Right lobe of liver (tissue), 4 donors: Measurements from ENCODE around the gene AFP.

Experiments
- POLR2A ChIP-seq: fragments of 450-650 bp; IDR thresholded peaks from one replicate; pipeline ENCODE4 v1.6.1; 2017; ENCODE audit warnings: antibody characterized with exemption, mild to moderate bottlenecking
- TF ChIP-seq, protein P1 (sequence below), 4 donors: fragments of 200-600 bp in 3 of 4; fragments of 450-650 bp in 1 of 4; IDR thresholded peaks; one replicate each; pipeline versions ENCODE4 v1.5.1 to v1.8.0; 2016 to 2022; ENCODE audit warnings: antibody characterized with exemption in 4 of 4, mild to moderate bottlenecking in 2 of 4
- donor health status: DM: no; HTN: no; CAD: no.
- donor health status: DM: no; HTN: no; CAD: no.
- donor health status: DM: no; HTN: yes; CAD: no.

DNA sequence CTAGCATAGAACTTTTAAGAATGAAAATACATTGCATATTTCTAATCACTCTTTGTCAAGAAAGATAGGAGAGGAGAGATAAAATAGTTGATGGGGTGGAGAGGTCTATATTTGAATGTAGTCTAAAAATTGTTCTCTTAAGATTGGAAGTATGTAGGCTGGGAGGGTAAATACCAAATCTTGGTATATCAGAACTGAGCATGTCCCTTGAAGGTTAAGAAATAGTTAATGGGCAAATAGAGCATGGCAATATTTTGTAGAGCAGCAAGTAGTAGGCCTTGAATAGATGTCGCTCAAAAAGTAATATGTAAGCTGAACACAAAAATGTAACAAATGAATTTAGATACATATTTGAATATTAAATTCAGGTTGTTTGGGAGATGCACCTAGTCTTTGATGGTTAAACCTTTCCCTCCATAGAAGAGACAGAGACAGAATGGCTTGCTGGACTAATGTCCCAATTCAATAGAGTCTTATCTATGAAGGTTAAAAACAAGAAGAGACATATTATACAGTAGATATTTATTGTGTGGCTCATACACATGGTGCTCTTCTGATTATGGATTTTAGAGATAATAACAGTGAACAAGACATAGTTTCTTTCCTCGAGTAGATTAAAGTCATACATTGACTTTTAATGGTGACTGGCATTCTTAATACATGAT lies 19.5 kb upstream of the AFP start:
- TF ChIP-seq, protein P1, sequence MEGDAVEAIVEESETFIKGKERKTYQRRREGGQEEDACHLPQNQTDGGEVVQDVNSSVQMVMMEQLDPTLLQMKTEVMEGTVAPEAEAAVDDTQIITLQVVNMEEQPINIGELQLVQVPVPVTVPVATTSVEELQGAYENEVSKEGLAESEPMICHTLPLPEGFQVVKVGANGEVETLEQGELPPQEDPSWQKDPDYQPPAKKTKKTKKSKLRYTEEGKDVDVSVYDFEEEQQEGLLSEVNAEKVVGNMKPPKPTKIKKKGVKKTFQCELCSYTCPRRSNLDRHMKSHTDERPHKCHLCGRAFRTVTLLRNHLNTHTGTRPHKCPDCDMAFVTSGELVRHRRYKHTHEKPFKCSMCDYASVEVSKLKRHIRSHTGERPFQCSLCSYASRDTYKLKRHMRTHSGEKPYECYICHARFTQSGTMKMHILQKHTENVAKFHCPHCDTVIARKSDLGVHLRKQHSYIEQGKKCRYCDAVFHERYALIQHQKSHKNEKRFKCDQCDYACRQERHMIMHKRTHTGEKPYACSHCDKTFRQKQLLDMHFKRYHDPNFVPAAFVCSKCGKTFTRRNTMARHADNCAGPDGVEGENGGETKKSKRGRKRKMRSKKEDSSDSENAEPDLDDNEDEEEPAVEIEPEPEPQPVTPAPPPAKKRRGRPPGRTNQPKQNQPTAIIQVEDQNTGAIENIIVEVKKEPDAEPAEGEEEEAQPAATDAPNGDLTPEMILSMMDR (IDR thresholded peaks at IDR 0.05), result no peak
- no peak for TF ChIP-seq POLR2A
